ENCODE measurements around the gene DDAH1. TPM values are rescaled to one million over a fixed set of nuclear protein-coding genes. Genes with fewer than 3 reads are reported as not detected.
"Not testable (repeated sequence)": the region's sequence is repeated elsewhere in the genome, so short reads cannot be mapped to it uniquely, and the experiment has no call there.

DDAH1 gene
- polyA plus RNA-seq, 1 donor from 2014 or later: 42.7 TPM

GRCh38 chr1:85349224-85349623 lies 115.7 kb downstream of the DDAH1 start:
- no peak for TF ChIP-seq EZH2 (IDR thresholded peaks at IDR 0.05; ENCODE audit: borderline replicate concordance, insufficient read depth, low read length, poor library complexity, severe bottlenecking)
- no peak for TF ChIP-seq POLR2AphosphoS5 (IDR thresholded peaks at IDR 0.05)
- TF ChIP-seq, protein P1, sequence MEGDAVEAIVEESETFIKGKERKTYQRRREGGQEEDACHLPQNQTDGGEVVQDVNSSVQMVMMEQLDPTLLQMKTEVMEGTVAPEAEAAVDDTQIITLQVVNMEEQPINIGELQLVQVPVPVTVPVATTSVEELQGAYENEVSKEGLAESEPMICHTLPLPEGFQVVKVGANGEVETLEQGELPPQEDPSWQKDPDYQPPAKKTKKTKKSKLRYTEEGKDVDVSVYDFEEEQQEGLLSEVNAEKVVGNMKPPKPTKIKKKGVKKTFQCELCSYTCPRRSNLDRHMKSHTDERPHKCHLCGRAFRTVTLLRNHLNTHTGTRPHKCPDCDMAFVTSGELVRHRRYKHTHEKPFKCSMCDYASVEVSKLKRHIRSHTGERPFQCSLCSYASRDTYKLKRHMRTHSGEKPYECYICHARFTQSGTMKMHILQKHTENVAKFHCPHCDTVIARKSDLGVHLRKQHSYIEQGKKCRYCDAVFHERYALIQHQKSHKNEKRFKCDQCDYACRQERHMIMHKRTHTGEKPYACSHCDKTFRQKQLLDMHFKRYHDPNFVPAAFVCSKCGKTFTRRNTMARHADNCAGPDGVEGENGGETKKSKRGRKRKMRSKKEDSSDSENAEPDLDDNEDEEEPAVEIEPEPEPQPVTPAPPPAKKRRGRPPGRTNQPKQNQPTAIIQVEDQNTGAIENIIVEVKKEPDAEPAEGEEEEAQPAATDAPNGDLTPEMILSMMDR (IDR thresholded peaks at IDR 0.05; ENCODE audit: poor library complexity, severe bottlenecking): no peak
- no peak for TF ChIP-seq TAF1 (IDR thresholded peaks at IDR 0.05; ENCODE audit: low read depth)
- no peak for TF ChIP-seq REST (IDR thresholded peaks at IDR 0.05; ENCODE audit: borderline replicate concordance)
- no peak for TF ChIP-seq EP300 (conservative IDR thresholded peaks at IDR 0.05; ENCODE audit: poor library complexity, severe bottlenecking)
- TF ChIP-seq RAD21 (conservative IDR thresholded peaks at IDR 0.05): no peak
- H3K9me3 ChIP-seq (ENCODE audit: low read length): no peaks in the 10 kb centered on the region
- no peak overlapping the region for H3K27ac ChIP-seq (ENCODE audit: low read length)
- H2AFZ ChIP-seq (ENCODE audit: low read depth, low read length): no peak overlapping the region
- H3K4me3 ChIP-seq (ENCODE audit: low read length): no peak overlapping the region
- no peaks in the 10 kb centered on the region for H3K27me3 ChIP-seq (ENCODE audit: insufficient read depth, low read depth, low read length)
- no peaks in the 10 kb centered on the region for H3K36me3 ChIP-seq (ENCODE audit: insufficient read depth, low read length)
- H3K9ac ChIP-seq (ENCODE audit: low read length): no peak overlapping the region
- no peaks in the 10 kb centered on the region for H3K9me2 ChIP-seq (ENCODE audit: insufficient read depth, low read length)
- H3K79me2 ChIP-seq (replicated peaks; ENCODE audit: insufficient read depth, low read length): no peaks in the 10 kb centered on the region
- H3F3A ChIP-seq (ENCODE audit: insufficient read depth, low read length, poor library complexity, severe bottlenecking): no peaks in the 10 kb centered on the region
- no peaks in the 10 kb centered on the region for H4K20me1 ChIP-seq (ENCODE audit: insufficient read depth)
- H3K4me2 ChIP-seq (ENCODE audit: low read length): no peak overlapping the region

GRCh38 chr1:85347908-85348307 lies 117.1 kb downstream of the DDAH1 start:
- Histone ChIP-seq H2AFZ (ENCODE audit: low read depth, low read length) (no peak overlapping the region), H4K20me1 (ENCODE audit: insufficient read depth) (no peaks in the 10 kb centered on the region), H3K9me3 (ENCODE audit: low read length) (no peaks in the 10 kb centered on the region), H3K4me3 (ENCODE audit: low read length) (no peak overlapping the region), H3K4me2 (ENCODE audit: low read length) (no peak overlapping the region), H3K27me3 (ENCODE audit: insufficient read depth, low read depth, low read length) (no peaks in the 10 kb centered on the region), H3F3A (ENCODE audit: insufficient read depth, low read length, poor library complexity, severe bottlenecking) (no peaks in the 10 kb centered on the region), H3K9ac (ENCODE audit: low read length) (no peak overlapping the region), H3K27ac (ENCODE audit: low read length) (no peak overlapping the region), H3K36me3 (ENCODE audit: insufficient read depth, low read length) (no peaks in the 10 kb centered on the region), H3K9me2 (ENCODE audit: insufficient read depth, low read length) (no peaks in the 10 kb centered on the region), H3K79me2 (replicated peaks; ENCODE audit: insufficient read depth, low read length) (no peaks in the 10 kb centered on the region)
- TF ChIP-seq, protein P1 (IDR thresholded peaks at IDR 0.05; ENCODE audit: poor library complexity, severe bottlenecking): no peak
- TF ChIP-seq MXI1 (conservative IDR thresholded peaks at IDR 0.05; ENCODE audit: poor library complexity, severe bottlenecking) (no peak), REST (IDR thresholded peaks at IDR 0.05; ENCODE audit: borderline replicate concordance) (no peak), POLR2AphosphoS5 (IDR thresholded peaks at IDR 0.05) (no peak), EZH2 (IDR thresholded peaks at IDR 0.05; ENCODE audit: borderline replicate concordance, insufficient read depth, low read length, poor library complexity, severe bottlenecking) (no peak), RAD21 (conservative IDR thresholded peaks at IDR 0.05) (no peak), TAF1 (IDR thresholded peaks at IDR 0.05; ENCODE audit: low read depth) (no peak), EP300 (conservative IDR thresholded peaks at IDR 0.05; ENCODE audit: poor library complexity, severe bottlenecking) (no peak), SMC3 (conservative IDR thresholded peaks at IDR 0.05; ENCODE audit: poor library complexity) (no peak)

DNA sequence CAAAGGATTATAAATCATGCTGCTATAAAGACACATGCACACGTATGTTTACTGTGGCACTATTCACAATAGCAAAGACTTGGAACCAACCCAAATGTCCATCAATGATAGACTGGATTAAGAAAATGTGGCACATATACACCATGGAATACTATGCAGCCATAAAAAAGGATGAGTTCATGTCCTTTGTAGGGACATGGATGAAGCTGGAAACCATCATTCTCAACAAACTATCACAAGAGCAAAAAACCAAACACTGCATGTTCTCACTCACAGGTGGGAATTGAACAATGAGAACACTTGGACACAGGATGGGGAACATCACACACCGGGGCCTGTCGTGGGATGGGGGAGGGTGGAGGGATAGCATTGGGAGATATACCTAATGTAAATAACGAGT lies 117.7 kb downstream of the DDAH1 start:
- H3K9me3 ChIP-seq (ENCODE audit: low read length); H3K4me3 ChIP-seq (ENCODE audit: low read length); H3K9ac ChIP-seq (ENCODE audit: low read length); H3K79me2 ChIP-seq (replicated peaks; ENCODE audit: insufficient read depth, low read length); H4K20me1 ChIP-seq (ENCODE audit: insufficient read depth); H3K4me2 ChIP-seq (ENCODE audit: low read length); H3K27me3 ChIP-seq (ENCODE audit: insufficient read depth, low read depth, low read length); H3K27ac ChIP-seq (ENCODE audit: low read length); H3K36me3 ChIP-seq (ENCODE audit: insufficient read depth, low read length); H3K9me2 ChIP-seq (ENCODE audit: insufficient read depth, low read length); H3F3A ChIP-seq (ENCODE audit: insufficient read depth, low read length, poor library complexity, severe bottlenecking); H2AFZ ChIP-seq (ENCODE audit: low read depth, low read length): not testable (repeated sequence)

Data from neural cell (in vitro differentiated cells).